Adrenal gland (tissue), 5 donors: Measurements from ENCODE around the gene LRRC28.

ENCODE experiments used
- CTCF ChIP-seq, 6 experiments: fragments of 450-650 bp in 4 of 6; fragments of 200-600 bp in 2 of 6; sonication (generic) in 1 of 6; IDR thresholded peaks; 1 replicate in 5 of 6; 2 replicates in 1 of 6; pipeline versions ENCODE4 v1.5.1 to v1.8.0; 2016 to 2021; ENCODE audit warnings: antibody characterized with exemption in 6 of 6, mild to moderate bottlenecking in 2 of 6, moderate library complexity in 1 of 6
- POLR2A ChIP-seq, 2 donors: fragments of 450-650 bp; IDR thresholded peaks; one replicate each; pipeline ENCODE4 v1.6.1; 2017; ENCODE audit warnings: antibody characterized with exemption in 2 of 2, mild to moderate bottlenecking in 2 of 2, moderate library complexity in 1 of 2
- donor health status: DM: no; HTN: no; CAD: no.

- TF ChIP-seq CTCF (IDR thresholded peaks at IDR 0.05): no peak
- TF ChIP-seq POLR2A (IDR thresholded peaks at IDR 0.05): no peak
These were observed 49.1 kb upstream of the LRRC28 start for GRCh38 chr15:99202176-99202552.
